ENCODE measurements around the gene TAPT1.

TAPT1 gene

GRCh38 chr4:16168144-16168543 is 58.1 kb downstream of the TAPT1 start:
- ChIA-PET POLR2A (no interaction called here), CTCF (no interaction called here)
- H3K36me3 ChIP-seq (ENCODE audit: control insufficient read depth in 2 of 2, insufficient read depth in 1 of 2, low read length in 2 of 2) = peaks cover 0 to 61% of the 10 kb centered on the region in 2 experiments; a peak in 2 of 3 replicates

GRCh38 chr4:16165931-16166330 is 60.3 kb downstream of the TAPT1 start:
- H3K4me3 ChIP-seq (ENCODE audit: low read depth, low read length) = no peak overlapping the region
- CTCF ChIA-PET = no interaction called here
- TF ChIP-seq ZNF221 (tag by site-specific recombination; IDR thresholded peaks at IDR 0.05; ENCODE audit: borderline replicate concordance) = no peak
- no peak for TF ChIP-seq ZNF510 (tag by site-specific recombination; IDR thresholded peaks at IDR 0.05; ENCODE audit: insufficient replicate concordance)
- no peak for TF ChIP-seq ZEB2 (tag by site-specific recombination; IDR thresholded peaks at IDR 0.05)
- no peak for TF ChIP-seq ZSCAN30 (tag by site-specific recombination; IDR thresholded peaks at IDR 0.05)
- TF ChIP-seq ZNF157 (tag by site-specific recombination; IDR thresholded peaks at IDR 0.05) = no peak
- no peak for TF ChIP-seq PRDM6 (tag by site-specific recombination; IDR thresholded peaks at IDR 0.05)
- TF ChIP-seq ZNF133 (tag by site-specific recombination; IDR thresholded peaks at IDR 0.05) = no peak
- no peak for TF ChIP-seq YY1 (tag by site-specific recombination; IDR thresholded peaks at IDR 0.05)
- no peak for TF ChIP-seq ZNF366 (tag by site-specific recombination; conservative IDR thresholded peaks at IDR 0.05)
- no peak for TF ChIP-seq ZBTB8A (tag by site-specific recombination; IDR thresholded peaks at IDR 0.05)
- TF ChIP-seq ZNF549 (tag by site-specific recombination; IDR thresholded peaks at IDR 0.05) = no peak
- H3K36me3 ChIP-seq (ENCODE audit: control insufficient read depth in 2 of 2, insufficient read depth in 1 of 2, low read length in 2 of 2) = peaks cover 0 to 73% of the 10 kb centered on the region in 2 experiments; a peak in 1 of 3 replicates
- H3K9me3 ChIP-seq (ENCODE audit: control insufficient read depth, insufficient read depth, low read depth, low read length) = no peaks in the 10 kb centered on the region
- H3K27ac ChIP-seq (ENCODE audit: extremely low read depth, low read depth, low read length) = no peak overlapping the region
- POLR2A ChIA-PET = no interaction called here
- no peaks in the 10 kb centered on the region for H3K4me1 ChIP-seq (ENCODE audit: control insufficient read depth, insufficient read depth, low read length)

More at GRCh38 chr4:16168144-16168543, 58.1 kb downstream of the TAPT1 start:
- no peaks in the 10 kb centered on the region for H3K9me3 ChIP-seq (ENCODE audit: control insufficient read depth, insufficient read depth, low read depth, low read length)
- H3K4me3 ChIP-seq (ENCODE audit: low read depth, low read length) = no peak overlapping the region
- H3K4me1 ChIP-seq (ENCODE audit: control insufficient read depth, insufficient read depth, low read length) = no peaks in the 10 kb centered on the region
- H3K27ac ChIP-seq (ENCODE audit: extremely low read depth, low read depth, low read length) = no peak overlapping the region
- TF ChIP-seq ZBTB48 (tag by site-specific recombination; IDR thresholded peaks at IDR 0.05) = no peak
- no peak for TF ChIP-seq HOXC10 (CRISPR knock-in tag; IDR thresholded peaks at IDR 0.05)
- no peak for TF ChIP-seq PRDM6 (tag by site-specific recombination; IDR thresholded peaks at IDR 0.05)
- no peak for TF ChIP-seq ZNF792 (tag by site-specific recombination; IDR thresholded peaks at IDR 0.05)
- no peak for TF ChIP-seq GLI2 (tag by site-specific recombination; IDR thresholded peaks at IDR 0.05; ENCODE audit: borderline replicate concordance, low read depth)
- no peak for TF ChIP-seq ZNF426 (tag by site-specific recombination; IDR thresholded peaks at IDR 0.05)
- no peak for TF ChIP-seq ZBTB49 (tag by site-specific recombination; IDR thresholded peaks at IDR 0.05; ENCODE audit: low read depth)
- no peak for TF ChIP-seq ZNF174 (tag by site-specific recombination; IDR thresholded peaks at IDR 0.05)
- no peak for TF ChIP-seq ZSCAN4 (tag by site-specific recombination; IDR thresholded peaks at IDR 0.05)
- TF ChIP-seq ZNF701 (tag by site-specific recombination; IDR thresholded peaks at IDR 0.05) = no peak
- TF ChIP-seq EGR2 (tag by site-specific recombination; IDR thresholded peaks at IDR 0.05; ENCODE audit: low read depth) = no peak
- TF ChIP-seq WT1 (tag by site-specific recombination; IDR thresholded peaks at IDR 0.05) = no peak

Measured in HEK293 (cell line).